ENCODE measurements around the gene ACSS3. TPM values are rescaled to one million over a fixed set of nuclear protein-coding genes. Genes with fewer than 3 reads are reported as not detected.

ACSS3 gene
- polyA plus RNA-seq, 1 donor (not counting 4 experiments of a cell fraction or from before 2014, with no cell fraction given): 0.30 TPM

- no peaks in the 10 kb centered on the region for H3K36me3 ChIP-seq (ENCODE audit: control insufficient read depth in 2 of 2, extremely low read depth in 1 of 2, insufficient read depth in 2 of 2, low read length in 2 of 2)
- dilution Hi-C loops (cut with MboI; ENCODE audit: extremely low pct_ligation_motif_present, low sequenced_read_pairs): no loop called here
- no peaks in the 10 kb centered on the region for H3K9me1 ChIP-seq (ENCODE audit: control insufficient read depth, extremely low read depth, insufficient read depth, low read length)
- no peak overlapping the region for H3K4me3 ChIP-seq (ENCODE audit: control insufficient read depth in 2 of 3, extremely low read depth in 1 of 3, insufficient read depth in 2 of 3, low read depth in 1 of 3, low read length in 3 of 3)
- TF ChIP-seq, protein P1, sequence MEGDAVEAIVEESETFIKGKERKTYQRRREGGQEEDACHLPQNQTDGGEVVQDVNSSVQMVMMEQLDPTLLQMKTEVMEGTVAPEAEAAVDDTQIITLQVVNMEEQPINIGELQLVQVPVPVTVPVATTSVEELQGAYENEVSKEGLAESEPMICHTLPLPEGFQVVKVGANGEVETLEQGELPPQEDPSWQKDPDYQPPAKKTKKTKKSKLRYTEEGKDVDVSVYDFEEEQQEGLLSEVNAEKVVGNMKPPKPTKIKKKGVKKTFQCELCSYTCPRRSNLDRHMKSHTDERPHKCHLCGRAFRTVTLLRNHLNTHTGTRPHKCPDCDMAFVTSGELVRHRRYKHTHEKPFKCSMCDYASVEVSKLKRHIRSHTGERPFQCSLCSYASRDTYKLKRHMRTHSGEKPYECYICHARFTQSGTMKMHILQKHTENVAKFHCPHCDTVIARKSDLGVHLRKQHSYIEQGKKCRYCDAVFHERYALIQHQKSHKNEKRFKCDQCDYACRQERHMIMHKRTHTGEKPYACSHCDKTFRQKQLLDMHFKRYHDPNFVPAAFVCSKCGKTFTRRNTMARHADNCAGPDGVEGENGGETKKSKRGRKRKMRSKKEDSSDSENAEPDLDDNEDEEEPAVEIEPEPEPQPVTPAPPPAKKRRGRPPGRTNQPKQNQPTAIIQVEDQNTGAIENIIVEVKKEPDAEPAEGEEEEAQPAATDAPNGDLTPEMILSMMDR (optimal IDR thresholded peaks at IDR 0.05 in 1 of 3, IDR thresholded peaks at IDR 0.05 in 1 of 3, conservative IDR thresholded peaks at IDR 0.05 in 1 of 3; ENCODE audit: extremely low read depth in 1 of 3, insufficient read depth in 2 of 3, low read length in 3 of 3): no peak
- no peak for TF ChIP-seq EZH2 (IDR thresholded peaks at IDR 0.05; ENCODE audit: low read length)
- no peaks in the 10 kb centered on the region for H3K4me1 ChIP-seq (ENCODE audit: control insufficient read depth, extremely low read depth, insufficient read depth, low read length)
- H3K9ac ChIP-seq (ENCODE audit: control insufficient read depth, extremely low read depth, insufficient read depth, low read length): no peak overlapping the region
- no peak overlapping the region for H3K4me2 ChIP-seq (ENCODE audit: control insufficient read depth, extremely low read depth, insufficient read depth, low read depth, low read length)
- no peak for FAIRE-seq
- H3K9me3 ChIP-seq (ENCODE audit: control insufficient read depth, low read depth, low read length): no peaks in the 10 kb centered on the region
- H3K79me2 ChIP-seq (ENCODE audit: control insufficient read depth, insufficient read depth, low read length): no peaks in the 10 kb centered on the region
- no peaks in the 10 kb centered on the region for H4K20me1 ChIP-seq (ENCODE audit: control insufficient read depth, extremely low read depth, insufficient read depth, low read length)
- H3K27me3 ChIP-seq (ENCODE audit: control insufficient read depth, extremely low read depth, insufficient read depth, low read length): no peaks in the 10 kb centered on the region
- no peak overlapping the region for H2AFZ ChIP-seq (ENCODE audit: control insufficient read depth, low read length)
- H3K27ac ChIP-seq (ENCODE audit: control insufficient read depth, insufficient read depth, low read length): no peak overlapping the region
- DNase-seq (ENCODE audit: low read depth, low spot score): no peak
Observed at GRCh38 chr12:81159856-81160255, 82.0 kb downstream of the ACSS3 start.

GRCh38 chr12:81161680-81162079, 83.8 kb downstream of the ACSS3 start:
- DNase-seq (ENCODE audit: low read depth, low spot score): no peak
- no peak for FAIRE-seq
- H3K4me2 ChIP-seq (ENCODE audit: control insufficient read depth, extremely low read depth, insufficient read depth, low read depth, low read length): no peak overlapping the region
- H3K27ac ChIP-seq (ENCODE audit: control insufficient read depth, insufficient read depth, low read length): no peak overlapping the region
- H3K9ac ChIP-seq (ENCODE audit: control insufficient read depth, extremely low read depth, insufficient read depth, low read length): no peak overlapping the region
- no peak overlapping the region for H3K4me3 ChIP-seq (ENCODE audit: control insufficient read depth in 2 of 3, extremely low read depth in 1 of 3, insufficient read depth in 2 of 3, low read depth in 1 of 3, low read length in 3 of 3)
- no peaks in the 10 kb centered on the region for H4K20me1 ChIP-seq (ENCODE audit: control insufficient read depth, extremely low read depth, insufficient read depth, low read length)
- no peaks in the 10 kb centered on the region for H3K27me3 ChIP-seq (ENCODE audit: control insufficient read depth, extremely low read depth, insufficient read depth, low read length)
- TF ChIP-seq, protein P1 (optimal IDR thresholded peaks at IDR 0.05 in 1 of 3, IDR thresholded peaks at IDR 0.05 in 1 of 3, conservative IDR thresholded peaks at IDR 0.05 in 1 of 3; ENCODE audit: extremely low read depth in 1 of 3, insufficient read depth in 2 of 3, low read length in 3 of 3): no peak
- no peak for TF ChIP-seq EZH2 (IDR thresholded peaks at IDR 0.05; ENCODE audit: low read length)
- dilution Hi-C loops (cut with MboI; ENCODE audit: extremely low pct_ligation_motif_present, low sequenced_read_pairs): no loop called here
- no peak overlapping the region for H2AFZ ChIP-seq (ENCODE audit: control insufficient read depth, low read length)
- H3K9me1 ChIP-seq (ENCODE audit: control insufficient read depth, extremely low read depth, insufficient read depth, low read length): no peaks in the 10 kb centered on the region
- no peaks in the 10 kb centered on the region for H3K9me3 ChIP-seq (ENCODE audit: control insufficient read depth, low read depth, low read length)
- no peaks in the 10 kb centered on the region for H3K36me3 ChIP-seq (ENCODE audit: control insufficient read depth in 2 of 2, extremely low read depth in 1 of 2, insufficient read depth in 2 of 2, low read length in 2 of 2)
- no peaks in the 10 kb centered on the region for H3K79me2 ChIP-seq (ENCODE audit: control insufficient read depth, insufficient read depth, low read length)
- no peaks in the 10 kb centered on the region for H3K4me1 ChIP-seq (ENCODE audit: control insufficient read depth, extremely low read depth, insufficient read depth, low read length)

All from keratinocyte (primary cell).